ENCODE measurements around the gene IRF2BP2.

The IRF2BP2 gene

GRCh38 chr1:234578087-234578486, 31.9 kb downstream of the IRF2BP2 start:
- DNase-seq (ENCODE audit: low read depth): no peak
- TF ChIP-seq, protein P1, sequence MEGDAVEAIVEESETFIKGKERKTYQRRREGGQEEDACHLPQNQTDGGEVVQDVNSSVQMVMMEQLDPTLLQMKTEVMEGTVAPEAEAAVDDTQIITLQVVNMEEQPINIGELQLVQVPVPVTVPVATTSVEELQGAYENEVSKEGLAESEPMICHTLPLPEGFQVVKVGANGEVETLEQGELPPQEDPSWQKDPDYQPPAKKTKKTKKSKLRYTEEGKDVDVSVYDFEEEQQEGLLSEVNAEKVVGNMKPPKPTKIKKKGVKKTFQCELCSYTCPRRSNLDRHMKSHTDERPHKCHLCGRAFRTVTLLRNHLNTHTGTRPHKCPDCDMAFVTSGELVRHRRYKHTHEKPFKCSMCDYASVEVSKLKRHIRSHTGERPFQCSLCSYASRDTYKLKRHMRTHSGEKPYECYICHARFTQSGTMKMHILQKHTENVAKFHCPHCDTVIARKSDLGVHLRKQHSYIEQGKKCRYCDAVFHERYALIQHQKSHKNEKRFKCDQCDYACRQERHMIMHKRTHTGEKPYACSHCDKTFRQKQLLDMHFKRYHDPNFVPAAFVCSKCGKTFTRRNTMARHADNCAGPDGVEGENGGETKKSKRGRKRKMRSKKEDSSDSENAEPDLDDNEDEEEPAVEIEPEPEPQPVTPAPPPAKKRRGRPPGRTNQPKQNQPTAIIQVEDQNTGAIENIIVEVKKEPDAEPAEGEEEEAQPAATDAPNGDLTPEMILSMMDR (IDR thresholded peaks at IDR 0.05; ENCODE audit: insufficient read depth, low read depth, low read length, missing control alignments): no peak
- no peak overlapping the region for H3K4me3 ChIP-seq (ENCODE audit: low read depth, low read length)

DNA sequence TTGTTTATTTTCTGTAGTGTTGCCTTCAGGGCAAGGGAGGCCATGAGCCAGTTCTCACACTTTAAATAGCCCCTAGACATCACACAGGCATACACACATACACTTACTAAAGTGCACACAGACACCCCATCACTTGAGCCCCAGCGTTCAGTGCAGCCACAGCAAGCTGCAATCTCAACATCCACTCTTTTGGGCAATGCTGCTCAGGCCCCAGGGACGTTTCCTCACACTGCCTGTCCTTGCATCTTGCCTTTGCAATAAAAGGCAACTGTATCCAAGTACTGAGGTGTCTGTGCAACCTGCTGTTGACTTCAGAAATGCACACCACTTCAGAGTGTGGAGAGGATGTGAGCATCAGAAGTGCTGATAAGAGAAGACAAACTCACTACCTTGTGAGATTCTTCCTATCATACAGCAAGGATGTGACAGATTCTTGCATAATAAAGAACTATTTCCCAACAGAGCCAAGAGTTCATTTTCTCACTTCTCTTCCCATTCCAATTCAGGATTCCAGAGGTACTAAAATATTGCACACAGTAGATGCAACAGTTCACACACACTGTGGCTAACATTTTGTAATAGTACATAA, 36.2 kb downstream of the IRF2BP2 start:
- TF ChIP-seq, protein P1 (IDR thresholded peaks at IDR 0.05; ENCODE audit: insufficient read depth, low read depth, low read length, missing control alignments): no peak
- no peak overlapping the region for H3K4me3 ChIP-seq (ENCODE audit: low read depth, low read length)
- DNase-seq (ENCODE audit: low read depth): no peak

GRCh38 chr1:234572966-234573365, 37.0 kb downstream of the IRF2BP2 start:
- no peak for DNase-seq (ENCODE audit: low read depth)
- no peak overlapping the region for H3K4me3 ChIP-seq (ENCODE audit: low read depth, low read length)
- TF ChIP-seq, protein P1 (IDR thresholded peaks at IDR 0.05; ENCODE audit: insufficient read depth, low read depth, low read length, missing control alignments): no peak

DNA sequence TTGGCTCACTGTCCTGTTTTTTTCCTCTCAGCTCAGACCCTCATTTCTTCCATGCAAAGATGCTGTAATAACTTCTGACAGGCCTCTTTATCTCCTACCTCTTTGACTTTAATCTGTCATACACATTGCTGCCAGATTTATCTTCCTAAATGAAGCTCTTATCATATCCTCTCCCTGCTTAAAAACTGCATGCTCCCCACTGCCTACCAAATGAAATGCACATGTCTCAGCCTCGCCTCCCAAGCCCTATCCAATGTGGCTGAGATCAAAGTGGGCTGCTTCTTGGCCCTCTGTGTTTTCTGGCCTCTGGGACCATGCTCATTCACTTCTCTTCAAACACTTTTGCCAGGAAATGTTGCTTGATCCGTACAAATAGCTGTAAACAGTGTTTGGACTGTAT, 38.3 kb downstream of the IRF2BP2 start:
- DNase-seq (ENCODE audit: low read depth): no peak
- no peak overlapping the region for H3K4me3 ChIP-seq (ENCODE audit: low read depth, low read length)
- TF ChIP-seq, protein P1 (IDR thresholded peaks at IDR 0.05; ENCODE audit: insufficient read depth, low read depth, low read length, missing control alignments): no peak

DNA sequence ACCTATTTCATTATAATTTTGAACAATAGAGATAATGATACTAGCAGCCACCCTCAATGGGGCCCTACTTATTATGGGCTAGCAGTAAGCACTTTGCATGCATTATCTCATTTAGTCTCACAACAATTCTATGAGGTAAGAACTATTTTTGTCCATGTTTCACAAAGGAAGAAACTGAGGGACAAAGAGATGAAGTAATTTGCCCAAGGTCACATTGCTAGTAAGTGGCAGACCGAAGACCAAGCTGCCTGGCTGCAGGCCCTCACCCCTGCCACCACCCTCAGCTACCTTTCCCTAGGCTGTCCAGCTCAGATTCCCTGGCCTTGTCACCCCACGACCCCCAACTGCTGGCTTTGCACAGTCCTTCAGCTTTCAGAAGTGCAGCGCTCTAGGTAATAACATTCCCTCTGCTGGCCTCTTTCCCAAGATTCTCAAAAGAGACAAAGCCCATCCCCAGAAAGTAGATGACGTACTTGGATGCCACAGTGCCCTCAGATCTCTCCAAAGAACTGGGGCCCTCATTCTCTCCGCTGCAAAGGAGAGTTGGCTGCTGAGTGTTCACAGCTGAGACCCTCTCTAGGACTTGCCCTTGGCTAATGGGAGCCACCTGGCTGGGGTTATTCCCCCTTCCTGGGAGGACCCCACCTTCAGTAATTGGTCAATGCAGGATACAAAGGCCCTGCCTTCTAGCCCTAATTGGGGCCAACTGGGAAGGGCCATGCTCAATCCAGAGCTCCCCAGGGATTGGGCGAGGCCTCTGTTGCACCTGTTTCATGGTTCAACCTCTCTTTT, 39.5 kb downstream of the IRF2BP2 start:
- TF ChIP-seq, protein P1 (IDR thresholded peaks at IDR 0.05; ENCODE audit: insufficient read depth, low read depth, low read length, missing control alignments): no peak
- DNase-seq (ENCODE audit: low read depth): peak; percentile 14
- H3K4me3 ChIP-seq (ENCODE audit: low read depth, low read length): no peak overlapping the region

DNA sequence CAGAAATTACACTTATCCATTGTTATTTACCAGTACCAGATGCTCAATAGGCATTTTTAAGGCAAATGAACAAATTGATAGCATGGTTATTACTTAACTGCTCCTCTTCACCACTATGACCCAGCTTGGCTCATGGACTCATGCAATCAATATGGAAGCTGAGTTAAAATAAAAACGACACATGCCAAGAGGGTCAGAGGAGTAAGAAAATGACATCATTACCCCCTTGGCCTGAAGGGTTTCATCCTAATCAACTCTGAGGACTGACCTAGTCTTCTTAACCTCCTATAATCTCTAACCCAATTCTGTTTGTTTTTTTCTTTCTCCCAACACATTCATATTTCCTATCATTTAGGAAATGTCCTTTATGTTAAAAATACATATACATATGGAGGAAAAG, 41.6 kb downstream of the IRF2BP2 start:
- no peak overlapping the region for H3K4me3 ChIP-seq (ENCODE audit: low read depth, low read length)
- DNase-seq (ENCODE audit: low read depth): no peak
- TF ChIP-seq, protein P1 (IDR thresholded peaks at IDR 0.05; ENCODE audit: insufficient read depth, low read depth, low read length, missing control alignments): no peak
